NCI-H2171 treated with DMSO at 0.1 percent for 48 hours (cell line): Measurements from ENCODE around the gene SLC45A2.
A peak's percentile ranks its signal among the peaks of the same experiment; 100 is the strongest.
"Not testable (repeated sequence)": the region's sequence is repeated elsewhere in the genome, so short reads cannot be mapped to it uniquely, and the experiment has no call there.

Source experiments
- DNase-seq: peaks from one replicate; lab custom pipeline; 2025; lab: John Stamatoyannopoulos, UW

Gene SLC45A2

GRCh38 chr5:33969572-33970452, 14.7 kb downstream of the SLC45A2 start:
- DNase-seq, result peak; percentile 36

GRCh38 chr5:33968211-33969005, 16.1 kb downstream of the SLC45A2 start:
- DNase-seq, result peak; percentile 84

GRCh38 chr5:33966805-33967204, 17.7 kb downstream of the SLC45A2 start:
- DNase-seq, result no peak

- DNase-seq, result no peak
These were observed 20.3 kb downstream of the SLC45A2 start for GRCh38 chr5:33964132-33964700.

DNA sequence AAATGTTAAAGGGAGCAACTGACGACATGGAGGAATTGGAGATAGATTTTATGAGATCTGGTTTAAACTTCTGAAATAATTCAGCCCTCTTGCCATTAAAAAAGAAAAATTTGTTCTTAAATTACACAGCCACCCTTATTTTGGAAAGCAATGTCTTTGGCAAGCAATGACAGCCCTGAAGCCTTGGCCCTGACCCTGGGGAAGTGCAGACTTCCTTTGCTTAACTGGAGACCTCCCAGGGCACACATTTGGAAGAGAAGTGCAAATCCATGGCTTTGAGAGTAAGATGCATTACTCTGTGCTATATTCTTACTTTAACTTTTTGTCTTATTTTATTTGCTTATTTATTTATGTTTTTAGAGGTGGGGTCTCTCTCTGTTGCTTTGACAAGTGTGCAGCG, 26.3 kb downstream of the SLC45A2 start:
- DNase-seq, result no peak

DNA sequence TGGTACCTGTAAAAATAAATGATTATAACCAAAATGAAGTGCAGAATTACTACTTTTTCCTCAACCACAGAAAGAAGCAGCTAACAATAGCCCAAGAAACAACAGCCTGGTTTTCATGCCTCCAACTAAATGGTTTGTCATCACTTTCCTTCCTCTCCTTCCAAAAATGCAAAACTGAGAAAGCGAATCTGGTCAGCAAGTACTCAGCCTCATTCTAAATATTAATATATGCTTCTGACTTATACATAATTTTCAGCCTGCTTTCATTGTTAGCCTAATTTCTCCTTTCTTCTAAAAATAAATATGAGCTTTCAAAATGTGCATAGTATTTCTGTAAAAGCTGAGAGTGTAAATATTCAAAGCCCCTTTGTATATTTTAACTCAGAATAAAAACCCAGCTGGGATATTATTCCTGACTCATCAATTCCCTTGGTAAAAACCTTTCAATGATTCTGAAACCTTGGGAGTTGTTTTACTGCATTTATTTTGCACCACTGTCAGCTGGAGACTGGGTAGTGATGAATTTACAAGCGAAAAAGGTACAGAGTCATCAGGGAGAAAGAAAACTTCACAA, 26.8 kb downstream of the SLC45A2 start:
- DNase-seq, result no peak

DNA sequence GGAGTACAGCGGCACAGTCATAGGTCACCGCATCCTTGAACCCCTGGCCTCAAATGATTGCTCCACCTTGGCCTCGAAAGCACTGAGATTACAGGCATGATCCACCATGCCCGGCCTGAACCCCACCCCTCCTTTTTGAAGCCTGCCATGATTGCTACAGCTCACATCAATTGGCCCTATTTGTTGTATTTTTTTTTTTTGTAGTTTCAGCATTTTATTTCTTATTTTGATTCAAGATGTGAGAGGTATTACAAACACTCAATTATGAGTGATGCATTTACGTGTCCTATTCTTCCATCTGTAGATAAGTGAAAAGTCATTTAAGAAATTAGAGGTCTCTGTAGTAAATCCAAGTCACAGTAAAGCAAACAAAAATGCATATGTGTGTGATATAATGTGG, 32.3 kb downstream of the SLC45A2 start:
- not testable (repeated sequence) for DNase-seq

GRCh38 chr5:33944543-33945132, 39.9 kb downstream of the SLC45A2 start:
- DNase-seq, result no peak

DNA sequence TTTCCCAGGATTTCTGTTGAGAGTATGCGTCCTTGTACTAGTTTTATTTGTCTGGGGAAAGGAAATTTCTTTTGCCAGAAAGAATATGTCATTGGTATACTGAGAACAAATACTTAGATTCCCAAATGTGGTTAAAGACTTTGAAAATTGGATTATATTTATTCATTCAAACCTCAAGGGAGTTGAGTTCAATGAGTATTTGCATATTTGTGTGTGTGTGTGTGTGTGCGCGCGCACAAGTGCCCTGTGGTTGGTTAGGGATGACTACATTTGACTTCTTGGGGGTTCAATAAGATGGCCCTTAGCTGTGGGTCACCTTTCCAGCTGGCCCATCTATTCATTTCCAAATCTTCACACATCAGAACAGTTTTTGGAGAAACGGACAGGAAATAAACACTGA, 43.4 kb downstream of the SLC45A2 start:
- no peak for DNase-seq

DNA sequence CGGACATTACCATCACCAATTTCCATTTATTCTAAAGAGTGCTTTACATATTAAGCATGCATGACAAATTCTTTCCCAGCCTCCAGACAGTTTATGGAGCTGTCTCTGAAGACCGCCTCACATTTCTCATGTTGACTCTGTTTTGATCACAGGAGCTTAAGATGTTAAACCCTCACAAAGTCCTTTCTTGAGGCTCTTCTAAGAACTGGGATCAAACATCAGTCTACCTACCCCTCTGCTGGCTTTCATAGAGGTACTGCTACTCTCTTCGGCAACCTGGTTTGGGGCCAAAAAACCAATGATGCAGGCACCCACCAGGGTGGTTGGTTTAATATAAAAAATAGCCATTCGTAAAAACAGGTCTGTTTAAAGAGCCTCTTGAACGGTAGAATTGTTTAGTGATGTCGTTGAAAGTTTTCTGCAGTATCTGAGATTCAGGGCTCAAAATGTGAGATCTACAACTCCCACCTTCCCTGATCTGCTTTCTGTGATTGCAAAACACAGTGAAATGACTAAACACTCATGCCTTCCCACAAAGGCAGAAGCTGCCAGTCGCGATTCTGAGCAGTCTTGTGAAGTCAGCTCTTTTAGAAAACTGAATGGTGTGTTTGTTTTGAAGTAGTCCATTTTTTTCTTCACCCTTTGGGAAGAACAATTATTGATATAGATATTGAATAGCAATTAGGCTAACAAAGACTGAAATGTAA, 44.8 kb downstream of the SLC45A2 start:
- no peak for DNase-seq

GRCh38 chr5:33938881-33939280, 45.6 kb downstream of the SLC45A2 start:
- DNase-seq, result no peak

GRCh38 chr5:33938507-33938796, 46.0 kb downstream of the SLC45A2 start:
- DNase-seq, result no peak

DNA sequence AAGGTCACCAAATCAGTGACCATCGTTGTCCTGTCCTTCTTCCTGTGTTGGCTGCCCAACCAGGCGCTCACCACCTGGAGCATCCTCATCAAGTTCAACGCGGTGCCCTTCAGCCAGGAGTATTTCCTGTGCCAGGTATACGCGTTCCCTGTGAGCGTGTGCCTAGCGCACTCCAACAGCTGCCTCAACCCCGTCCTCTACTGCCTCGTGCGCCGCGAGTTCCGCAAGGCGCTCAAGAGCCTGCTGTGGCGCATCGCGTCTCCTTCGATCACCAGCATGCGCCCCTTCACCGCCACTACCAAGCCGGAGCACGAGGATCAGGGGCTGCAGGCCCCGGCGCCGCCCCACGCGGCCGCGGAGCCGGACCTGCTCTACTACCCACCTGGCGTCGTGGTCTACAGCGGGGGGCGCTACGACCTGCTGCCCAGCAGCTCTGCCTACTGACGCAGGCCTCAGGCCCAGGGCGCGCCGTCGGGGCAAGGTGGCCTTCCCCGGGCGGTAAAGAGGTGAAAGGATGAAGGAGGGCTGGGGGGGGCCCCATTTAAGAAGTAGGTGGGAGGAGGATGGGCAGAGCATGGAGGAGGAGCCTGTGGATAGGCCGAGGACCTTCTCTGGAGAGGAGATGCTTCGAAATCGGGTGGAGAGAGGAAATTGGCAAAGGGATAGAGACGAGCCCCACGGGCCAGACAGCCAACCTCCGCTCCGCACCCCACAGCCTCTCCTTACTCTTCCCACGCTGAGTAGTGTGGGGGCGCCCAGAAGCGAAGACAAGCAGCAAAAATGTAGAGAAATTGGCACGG, 46.6 kb downstream of the SLC45A2 start:
- DNase-seq, result no peak

DNA sequence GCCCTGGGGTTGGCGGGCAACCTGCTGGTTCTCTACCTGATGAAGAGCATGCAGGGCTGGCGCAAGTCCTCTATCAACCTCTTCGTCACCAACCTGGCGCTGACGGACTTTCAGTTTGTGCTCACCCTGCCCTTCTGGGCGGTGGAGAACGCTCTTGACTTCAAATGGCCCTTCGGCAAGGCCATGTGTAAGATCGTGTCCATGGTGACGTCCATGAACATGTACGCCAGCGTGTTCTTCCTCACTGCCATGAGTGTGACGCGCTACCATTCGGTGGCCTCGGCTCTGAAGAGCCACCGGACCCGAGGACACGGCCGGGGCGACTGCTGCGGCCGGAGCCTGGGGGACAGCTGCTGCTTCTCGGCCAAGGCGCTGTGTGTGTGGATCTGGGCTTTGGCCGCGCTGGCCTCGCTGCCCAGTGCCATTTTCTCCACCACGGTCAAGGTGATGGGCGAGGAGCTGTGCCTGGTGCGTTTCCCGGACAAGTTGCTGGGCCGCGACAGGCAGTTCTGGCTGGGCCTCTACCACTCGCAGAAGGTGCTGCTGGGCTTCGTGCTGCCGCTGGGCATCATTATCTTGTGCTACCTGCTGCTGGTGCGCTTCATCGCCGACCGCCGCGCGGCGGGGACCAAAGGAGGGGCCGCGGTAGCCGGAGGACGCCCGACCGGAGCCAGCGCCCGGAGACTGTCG, 47.3 kb downstream of the SLC45A2 start:
- no peak for DNase-seq

- no peak for DNase-seq
These were observed 48.0 kb downstream of the SLC45A2 start, which contains the start of gene RXFP3 for GRCh38 chr5:33936381-33937016. RXFP3 (plus strand) TSS chr5:33936386; CDS start chr5:33936741, 355 bp downstream.

DNA sequence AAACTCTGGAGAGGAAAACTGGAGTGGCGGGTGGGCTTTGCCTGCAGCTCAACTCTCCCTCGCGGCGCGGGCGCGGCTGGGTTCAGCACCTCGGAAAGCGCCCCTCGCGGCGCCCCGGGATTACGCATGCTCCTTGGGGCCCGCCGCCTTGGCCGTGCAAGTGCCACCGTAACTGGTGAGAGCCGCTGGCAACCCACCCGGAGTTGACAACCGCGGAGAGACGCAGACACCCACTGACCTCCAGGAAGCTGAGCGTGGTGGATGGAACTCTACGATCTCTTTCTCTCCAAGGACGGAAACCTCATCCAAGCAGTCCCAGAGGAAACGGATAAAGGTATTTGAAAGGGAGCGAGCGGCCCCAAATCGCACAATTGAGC, 48.5 kb downstream of the SLC45A2 start:
- no peak for DNase-seq

GRCh38 chr5:33934176-33934575, 50.3 kb downstream of the SLC45A2 start:
- DNase-seq, result no peak

GRCh38 chr5:33933723-33934169, 50.7 kb downstream of the SLC45A2 start:
- DNase-seq, result no peak

- DNase-seq, result no peak
These were observed 53.4 kb downstream of the SLC45A2 start for GRCh38 chr5:33931136-33931535.
